Measurements from ENCODE around the gene NFATC4.
"Not testable (repeated sequence)": the region's sequence is repeated elsewhere in the genome, so short reads cannot be mapped to it uniquely, and the experiment has no call there.

The NFATC4 gene

DNA sequence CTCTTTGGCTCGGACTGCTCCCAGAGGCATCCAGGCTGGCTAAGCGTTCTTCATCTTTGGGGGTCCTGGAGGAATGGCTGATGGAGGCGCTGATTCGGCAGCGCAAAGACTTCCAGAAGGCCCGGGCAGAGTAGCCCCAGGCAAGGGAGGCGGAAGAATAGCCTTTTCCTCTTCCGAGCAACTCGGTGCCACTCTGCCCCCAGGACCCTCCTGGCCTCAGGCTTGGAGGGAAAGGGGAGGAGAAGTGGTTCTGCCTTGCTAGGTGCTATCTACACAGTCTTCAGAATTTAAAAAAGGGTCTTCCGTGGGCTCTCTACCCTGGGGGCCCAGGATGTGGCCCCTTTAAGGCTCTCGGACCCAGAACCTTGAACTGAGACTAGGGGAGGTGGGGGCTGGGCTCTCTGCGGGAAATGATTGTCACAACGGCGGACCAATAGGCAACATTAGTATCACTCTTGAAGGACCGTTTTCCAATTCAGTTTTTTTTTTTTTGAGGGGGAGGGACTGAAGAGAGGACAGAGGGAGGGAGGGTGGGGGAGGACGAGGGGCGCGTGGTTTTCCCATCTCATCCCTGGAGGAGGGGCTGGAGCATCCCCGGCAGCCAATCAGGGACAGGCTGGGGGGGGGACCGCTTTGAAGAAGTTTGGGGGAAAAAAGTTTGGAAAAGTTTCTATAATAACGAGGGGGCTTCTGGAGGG, at the start of gene NFATC4:
Gene NFATC4 (plus strand): TSS at position 671 of the 698 bp plus-strand sequence. CDS start 157 bp downstream, outside the sequence.
- DNase-seq (ENCODE audit: low read depth), result no peak

DNA sequence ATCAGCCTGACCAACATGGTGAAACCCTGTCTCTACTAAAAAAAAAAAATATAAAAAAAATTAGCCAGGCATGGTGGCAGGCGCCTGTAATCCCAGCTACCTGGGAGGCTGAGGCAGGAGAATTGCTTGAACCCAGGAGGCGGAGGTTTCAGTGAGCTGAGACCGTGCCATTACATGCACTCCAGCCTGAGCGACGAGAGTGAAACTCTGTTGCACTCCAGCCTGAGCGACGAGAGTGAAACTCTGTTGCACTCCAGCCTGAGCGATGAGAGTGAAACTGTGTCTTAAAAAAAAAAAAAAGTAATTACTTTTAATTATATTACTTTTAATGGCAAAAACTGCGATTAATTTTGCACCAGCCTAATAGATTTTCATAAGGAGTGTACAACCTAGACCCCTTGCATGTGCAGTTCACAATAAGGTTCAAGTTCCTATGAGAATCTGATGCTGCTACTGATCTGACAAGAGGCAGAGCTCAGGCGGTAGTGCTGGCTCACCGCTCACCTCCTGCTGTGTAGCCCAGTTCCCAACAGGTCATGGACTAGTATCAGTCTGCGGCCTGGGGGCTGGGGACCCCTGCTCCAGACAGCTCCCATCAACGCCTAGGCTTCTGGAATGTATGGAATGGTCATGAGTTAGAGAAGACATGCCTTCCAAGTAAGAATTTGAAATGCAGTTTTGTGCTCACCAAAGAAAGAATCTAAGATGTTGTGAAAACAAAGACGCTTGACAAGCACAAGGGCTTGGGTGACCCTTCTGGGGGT, 46.6 kb upstream of the NFATC4 start:
- DNase-seq (ENCODE audit: low read depth), result no peak

DNA sequence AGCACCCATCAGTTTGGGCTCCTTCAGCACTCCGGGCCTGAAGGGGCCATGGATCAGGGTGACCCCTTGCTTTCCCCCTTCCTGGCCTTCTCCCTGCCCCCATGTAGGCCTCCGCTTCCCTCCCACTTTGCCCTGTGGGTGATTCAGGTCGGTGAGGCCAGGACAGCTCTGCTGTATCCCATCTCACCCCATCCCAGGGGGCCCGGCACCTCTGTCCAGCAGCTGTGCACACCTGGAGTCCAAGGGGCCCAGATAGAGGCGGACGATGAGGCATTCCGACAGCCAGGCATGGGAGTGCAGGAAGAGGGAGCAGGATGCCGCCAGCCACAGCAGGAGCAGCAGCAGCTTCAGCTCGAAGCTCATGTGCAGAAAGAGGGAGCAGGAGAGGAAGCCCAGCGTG, 45.3 kb upstream of the NFATC4 start:
- DNase-seq (ENCODE audit: low read depth), result no peak

DNA sequence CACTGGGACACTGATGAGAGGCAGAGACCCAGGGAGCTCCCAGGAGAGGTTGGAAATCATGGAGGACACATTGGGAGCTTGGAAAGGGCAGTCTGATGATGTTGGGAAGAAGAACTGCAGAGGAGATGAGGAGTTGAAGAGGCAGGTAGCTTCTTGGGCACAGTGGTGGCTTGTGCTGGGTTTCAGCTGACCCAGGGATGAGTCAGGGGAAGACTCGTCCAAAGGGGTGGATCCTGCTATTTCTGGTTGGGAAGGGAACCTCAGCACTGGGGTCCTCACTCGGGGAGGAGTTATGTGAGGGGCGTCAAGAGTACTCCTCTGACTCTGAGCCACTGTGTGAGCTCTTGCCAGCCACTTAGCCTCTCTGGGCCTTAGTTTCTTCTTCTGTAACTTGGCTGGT, 44.6 kb upstream of the NFATC4 start:
- DNase-seq (ENCODE audit: low read depth), result no peak

DNA sequence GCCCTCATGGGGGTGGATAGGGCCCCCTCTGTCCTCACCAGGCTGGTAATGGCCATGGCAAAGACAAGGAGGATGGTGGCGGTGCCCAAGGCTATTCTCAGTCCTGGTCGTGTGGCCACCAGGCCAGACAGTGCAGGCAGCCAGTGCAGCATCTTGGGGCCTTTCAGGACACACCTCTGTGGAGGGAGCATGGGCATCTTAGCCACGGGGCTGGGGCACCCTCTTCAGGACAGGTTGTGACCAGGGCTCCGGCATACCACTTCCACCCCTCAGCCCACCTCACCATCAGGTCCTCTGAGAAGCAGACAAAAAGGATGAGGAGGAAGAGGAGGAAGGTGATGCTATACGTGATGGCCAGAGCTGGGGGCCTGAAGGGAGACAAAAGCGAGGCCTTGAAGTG, 44.0 kb upstream of the NFATC4 start:
- no peak for DNase-seq (ENCODE audit: low read depth)

DNA sequence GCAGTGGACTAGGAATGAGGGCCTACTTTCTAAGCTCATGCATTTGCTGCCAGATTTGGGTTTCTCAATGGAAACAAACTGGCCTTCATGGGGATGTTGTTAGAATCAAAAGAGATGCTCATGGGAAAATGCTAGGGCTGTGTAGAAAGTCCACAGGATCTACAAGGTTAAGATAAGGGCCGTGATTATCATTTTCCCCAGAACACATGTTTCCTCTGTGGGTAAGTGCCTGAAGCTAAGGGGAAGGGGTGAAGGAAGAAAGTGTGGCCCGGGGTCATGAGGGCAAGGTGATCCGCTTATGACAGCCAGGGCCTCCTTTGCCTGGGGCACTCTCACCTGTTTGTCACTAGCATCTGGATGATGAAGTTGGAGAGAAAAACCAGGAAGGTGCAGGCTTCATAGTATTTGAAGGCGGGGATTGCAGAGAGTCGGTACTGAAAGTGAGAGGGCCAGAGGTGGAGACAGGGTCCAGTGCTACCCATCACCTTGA, 42.9 kb upstream of the NFATC4 start:
- DNase-seq (ENCODE audit: low read depth), result no peak

DNA sequence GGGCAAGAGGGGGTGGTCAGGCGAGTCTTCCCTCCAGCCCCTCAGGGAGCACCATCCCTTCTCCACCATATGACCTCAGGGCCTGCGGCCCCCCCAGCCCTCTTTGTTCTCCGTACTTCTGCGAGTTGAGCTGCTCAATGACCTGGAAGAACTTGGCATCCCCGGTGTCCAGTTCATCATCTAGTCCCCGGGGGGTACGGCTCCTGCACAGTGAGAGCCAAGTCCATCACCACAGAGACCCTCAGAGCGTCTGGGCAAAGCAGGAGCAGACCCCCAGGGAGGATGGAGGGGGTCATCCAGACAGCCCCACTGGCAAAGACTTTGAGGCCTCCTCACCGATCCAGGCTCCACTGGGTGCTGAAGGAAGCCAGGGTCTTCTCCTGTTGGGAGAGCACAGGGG, 42.0 kb upstream of the NFATC4 start:
- no peak for DNase-seq (ENCODE audit: low read depth)

DNA sequence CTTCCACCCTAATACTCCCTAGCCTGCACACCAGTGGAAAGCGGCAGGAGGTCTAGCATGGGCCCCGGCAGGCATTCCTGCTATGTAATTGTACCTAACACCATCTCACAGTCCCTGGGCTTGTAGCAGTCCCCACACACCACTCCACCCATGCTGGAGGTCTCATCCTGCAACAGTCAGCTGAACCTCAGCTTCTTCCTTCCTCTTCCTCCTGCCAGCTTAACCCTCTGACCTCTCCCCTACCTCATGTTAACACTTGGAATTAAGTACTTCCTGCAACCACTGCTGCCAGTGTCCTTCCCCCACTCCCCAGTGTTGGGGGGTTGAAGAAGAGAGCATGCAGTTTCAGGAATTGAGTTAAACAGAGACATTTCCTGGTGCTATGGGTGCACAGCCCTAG, 40.7 kb upstream of the NFATC4 start:
- no peak for DNase-seq (ENCODE audit: low read depth)

DNA sequence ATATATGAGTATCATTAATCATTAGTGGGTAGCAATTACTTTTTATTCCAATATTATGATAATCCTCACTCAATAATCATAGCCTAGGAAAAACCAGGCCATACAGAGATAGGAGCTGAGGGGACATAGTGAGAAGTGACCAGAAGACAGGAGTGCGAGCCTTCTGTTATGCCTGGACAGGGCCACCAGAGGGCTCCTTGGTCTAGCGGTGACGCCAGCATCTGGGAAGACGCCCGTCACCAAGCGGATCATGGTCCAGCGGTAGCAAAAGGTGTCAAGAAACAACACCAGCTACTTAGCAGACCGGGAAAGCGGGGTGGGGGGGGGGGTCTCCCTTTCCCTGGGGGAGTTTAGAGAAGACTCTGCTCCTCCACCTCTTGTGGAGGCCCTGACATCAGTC, 40.1 kb upstream of the NFATC4 start:
- DNase-seq (ENCODE audit: low read depth), result not testable (repeated sequence)

DNA sequence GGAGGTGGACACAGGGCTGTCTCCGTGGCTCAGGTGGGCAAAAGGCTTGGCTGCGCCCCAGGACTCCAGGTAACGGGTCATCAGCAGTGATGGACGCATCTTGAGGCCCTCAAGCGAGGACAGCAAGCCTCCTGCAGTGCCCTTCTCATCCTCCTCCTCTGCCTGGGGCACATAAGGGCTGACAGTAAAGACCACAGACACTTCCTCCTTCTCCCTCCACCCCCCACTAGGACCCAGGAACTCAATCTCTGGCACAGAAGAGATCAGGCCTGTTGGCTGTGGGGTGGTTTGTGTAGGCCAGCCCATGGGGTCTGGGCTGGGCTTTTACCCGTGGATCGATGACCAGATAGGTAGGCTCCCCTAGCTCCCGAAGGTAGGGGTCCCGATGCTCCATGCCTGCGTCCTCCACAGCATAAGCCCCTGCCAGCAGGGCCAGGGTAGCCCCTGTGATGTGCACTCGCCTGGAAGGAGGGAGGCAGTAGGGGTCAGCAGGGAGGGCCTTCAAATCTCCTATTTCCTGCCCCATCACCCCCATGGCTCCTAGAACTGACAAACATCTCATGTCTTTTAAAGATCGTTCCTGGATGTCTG, 38.8 kb upstream of the NFATC4 start:
- DNase-seq (ENCODE audit: low read depth), result no peak

DNA sequence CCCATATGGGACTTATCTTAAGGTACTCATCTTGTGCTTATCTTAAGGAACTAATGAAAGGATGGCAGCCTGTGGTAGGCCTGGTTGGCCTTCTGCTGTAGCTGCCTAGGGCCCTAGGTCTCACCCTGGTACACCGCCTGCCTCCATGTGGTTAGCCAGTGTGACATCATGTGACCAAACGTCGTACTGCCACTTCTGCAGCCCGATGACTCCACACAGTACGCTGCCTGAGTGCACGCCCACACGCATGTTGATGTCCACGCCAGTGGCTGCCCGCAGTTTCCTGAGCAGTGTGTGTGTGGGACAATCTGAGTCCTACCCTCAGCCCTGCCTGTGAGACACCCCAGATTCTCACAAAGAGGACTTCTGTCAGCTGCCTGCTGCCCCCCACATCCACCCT, 38.2 kb upstream of the NFATC4 start:
- DNase-seq (ENCODE audit: low read depth), result peak; percentile 50

DNA sequence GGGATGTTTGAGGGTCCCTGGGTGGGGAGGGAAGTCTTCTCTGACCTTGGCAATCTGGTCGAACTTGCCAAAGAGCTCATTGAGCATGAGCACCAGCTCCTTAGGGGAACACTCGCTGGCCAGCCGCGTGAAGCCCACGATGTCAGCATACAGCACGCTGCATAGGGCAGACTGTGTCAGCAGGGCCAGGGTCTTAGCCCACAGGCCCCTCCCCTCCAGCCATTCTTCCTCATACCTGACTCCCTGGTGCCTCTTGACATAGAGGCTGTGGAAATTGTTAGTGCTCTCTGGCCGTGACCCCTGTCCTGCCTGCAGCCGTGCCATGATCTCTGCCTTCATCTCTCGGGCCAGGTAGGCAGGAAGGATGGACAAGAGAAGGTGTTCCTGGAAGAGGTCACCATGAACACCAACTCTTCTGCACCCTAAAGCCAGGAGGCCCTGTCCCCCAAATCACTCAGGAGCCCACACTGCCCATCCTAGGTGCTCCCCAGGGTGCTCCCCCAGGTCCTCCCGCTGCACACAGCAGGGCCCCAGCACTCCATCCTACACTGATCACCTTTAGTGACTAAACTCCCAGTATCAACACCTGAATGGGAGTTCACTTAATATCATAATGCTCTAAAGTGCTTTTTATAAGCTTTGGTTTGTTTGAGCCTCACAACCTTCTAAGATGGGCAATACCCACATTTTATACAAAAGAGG, 36.9 kb upstream of the NFATC4 start:
- DNase-seq (ENCODE audit: low read depth), result no peak

DNA sequence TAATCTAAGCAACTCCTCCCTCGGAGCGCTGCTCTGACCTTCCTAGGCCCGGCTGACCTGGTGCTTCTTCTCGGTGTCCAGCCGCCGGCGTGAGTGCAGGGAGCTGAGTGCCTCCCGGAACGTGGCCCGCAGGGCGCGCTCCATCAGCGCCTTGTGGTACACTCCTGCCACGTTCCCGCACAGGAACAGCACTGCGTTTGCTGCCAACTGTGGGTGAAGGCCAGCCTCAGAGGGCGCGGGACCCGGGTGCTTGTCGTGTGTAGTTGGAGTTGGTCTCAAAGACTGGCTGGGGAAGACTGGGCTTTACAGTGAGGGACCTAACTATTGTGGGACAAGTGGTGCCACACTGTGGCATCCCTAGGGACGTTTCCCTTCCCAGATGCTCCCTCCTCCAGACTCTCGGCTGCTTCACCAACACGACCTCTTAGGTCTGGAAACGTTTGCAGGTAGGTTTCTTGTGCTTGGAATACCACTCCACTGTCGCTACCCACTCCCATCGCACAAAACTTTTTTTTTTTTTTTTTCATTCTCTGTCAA, 36.2 kb upstream of the NFATC4 start:
- DNase-seq (ENCODE audit: low read depth), result no peak

DNA sequence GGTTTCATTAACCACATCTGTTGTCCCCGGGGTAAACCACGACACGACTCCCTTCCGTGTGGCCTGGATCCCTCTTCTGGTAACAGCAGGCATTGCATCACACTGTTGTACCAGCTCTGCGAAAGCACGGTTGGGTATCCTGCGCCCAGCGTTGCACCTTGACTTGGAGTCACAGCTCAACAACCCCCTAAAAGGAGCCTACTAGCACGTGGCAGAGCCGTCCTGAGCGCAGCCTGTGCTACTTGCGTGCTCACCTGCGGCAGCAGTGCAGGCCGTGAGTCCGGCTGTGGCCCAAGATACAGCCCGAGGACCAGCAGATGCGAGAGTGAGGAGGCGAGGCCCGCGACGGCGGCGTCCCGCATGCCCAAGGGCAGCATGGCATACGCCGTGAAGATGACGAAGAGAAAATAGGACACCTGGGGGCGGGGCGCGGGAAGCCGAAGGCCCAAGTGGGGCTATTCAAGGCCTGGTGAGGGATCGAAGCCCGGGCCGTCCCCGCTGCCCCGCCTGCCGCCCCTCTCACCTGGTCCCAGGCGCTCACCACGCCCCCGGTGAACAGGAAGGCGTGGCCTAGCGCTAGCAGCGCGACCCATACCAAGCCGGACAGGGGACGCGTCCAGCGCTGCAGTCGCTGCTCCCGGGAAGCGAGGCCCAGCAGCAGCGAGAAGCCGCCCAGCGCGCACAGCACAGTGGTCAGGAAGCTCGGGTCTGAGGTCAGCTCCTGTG, 35.6 kb upstream of the NFATC4 start:
- peak; percentile 71 for DNase-seq (ENCODE audit: low read depth)

DNA sequence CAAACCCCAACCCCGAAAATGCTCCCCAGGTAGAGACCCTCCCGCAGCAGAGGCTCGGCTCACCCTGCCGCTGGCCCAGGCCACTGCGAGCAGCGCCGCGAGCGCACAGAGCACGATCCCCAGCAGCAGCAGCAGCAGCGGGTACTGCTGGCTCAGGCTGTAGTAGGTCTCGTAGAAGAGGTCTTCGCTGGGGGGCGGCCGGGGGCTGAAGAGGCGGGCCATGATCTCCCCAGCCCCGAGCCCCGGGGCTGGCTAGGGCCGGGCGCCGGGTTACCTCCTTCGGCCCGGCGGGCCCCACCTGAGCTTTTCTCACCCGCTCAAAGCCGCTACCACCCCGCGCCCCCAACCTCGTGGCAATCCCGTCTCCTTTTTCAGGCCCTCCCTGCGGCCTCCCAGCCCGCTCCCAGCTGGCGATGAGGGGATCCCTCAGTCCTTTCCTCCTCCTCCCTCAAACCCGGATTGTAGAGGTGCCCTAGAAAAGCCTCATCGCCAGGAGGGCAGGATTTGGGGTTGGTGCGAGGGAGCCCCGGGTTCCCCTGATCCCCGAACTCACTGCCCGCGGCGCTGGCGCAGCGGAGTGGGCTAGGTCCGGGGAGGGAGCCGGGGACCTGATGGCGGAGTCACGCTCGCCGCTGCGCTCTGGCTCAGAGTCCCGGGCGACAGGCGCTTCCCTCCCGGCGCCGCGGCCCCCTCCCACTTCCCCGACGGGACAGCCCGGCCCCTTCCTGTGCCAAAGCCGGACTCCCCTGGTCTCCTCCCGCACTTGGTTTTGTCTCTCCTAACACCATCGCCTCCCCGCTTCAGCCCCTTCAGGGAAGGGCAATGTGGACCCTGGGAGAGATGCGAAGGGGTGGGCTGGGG, 33.3 kb upstream of the NFATC4 start, which contains the start of gene ADCY4:
Gene ADCY4 (minus strand): TSS at position 641 of the 861 bp plus-strand sequence. CDS start 419 bp downstream, at position 222.
- no peak for DNase-seq (ENCODE audit: low read depth)

DNA sequence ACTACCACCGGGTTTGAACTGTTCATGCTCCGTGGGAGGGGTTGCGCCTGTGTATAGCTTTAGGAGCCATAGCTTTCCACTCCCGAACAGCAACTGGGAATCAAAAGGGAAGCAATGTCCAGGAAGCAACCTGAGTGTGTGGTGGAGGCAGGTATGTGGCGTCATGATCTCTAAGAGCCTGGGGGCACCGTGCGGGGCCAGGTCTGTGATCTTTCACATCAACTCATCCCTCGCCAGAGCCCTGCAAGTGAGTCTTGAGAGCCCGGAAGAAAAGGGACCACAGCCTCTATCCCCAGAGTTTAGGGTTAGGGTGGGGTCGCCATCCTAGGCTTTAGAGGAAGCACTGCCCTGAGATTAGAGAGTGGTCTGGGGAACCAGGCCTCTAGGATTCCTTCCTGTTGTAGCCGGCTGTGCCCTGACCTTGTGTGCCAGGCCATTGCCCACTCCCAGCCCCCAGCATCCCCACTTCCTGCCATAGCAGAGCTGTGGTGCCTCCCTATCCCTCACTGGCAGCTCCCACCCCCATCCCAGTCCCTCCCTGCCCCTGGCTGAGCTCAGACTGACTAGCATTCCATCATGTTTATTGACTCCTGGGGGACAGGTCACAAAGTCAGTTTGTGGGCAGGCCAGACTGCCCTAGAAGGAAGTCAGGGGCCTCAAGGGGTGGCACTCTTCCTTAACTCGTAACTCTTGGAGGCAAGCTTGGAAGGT, 32.4 kb upstream of the NFATC4 start:
- no peak for DNase-seq (ENCODE audit: low read depth)

DNA sequence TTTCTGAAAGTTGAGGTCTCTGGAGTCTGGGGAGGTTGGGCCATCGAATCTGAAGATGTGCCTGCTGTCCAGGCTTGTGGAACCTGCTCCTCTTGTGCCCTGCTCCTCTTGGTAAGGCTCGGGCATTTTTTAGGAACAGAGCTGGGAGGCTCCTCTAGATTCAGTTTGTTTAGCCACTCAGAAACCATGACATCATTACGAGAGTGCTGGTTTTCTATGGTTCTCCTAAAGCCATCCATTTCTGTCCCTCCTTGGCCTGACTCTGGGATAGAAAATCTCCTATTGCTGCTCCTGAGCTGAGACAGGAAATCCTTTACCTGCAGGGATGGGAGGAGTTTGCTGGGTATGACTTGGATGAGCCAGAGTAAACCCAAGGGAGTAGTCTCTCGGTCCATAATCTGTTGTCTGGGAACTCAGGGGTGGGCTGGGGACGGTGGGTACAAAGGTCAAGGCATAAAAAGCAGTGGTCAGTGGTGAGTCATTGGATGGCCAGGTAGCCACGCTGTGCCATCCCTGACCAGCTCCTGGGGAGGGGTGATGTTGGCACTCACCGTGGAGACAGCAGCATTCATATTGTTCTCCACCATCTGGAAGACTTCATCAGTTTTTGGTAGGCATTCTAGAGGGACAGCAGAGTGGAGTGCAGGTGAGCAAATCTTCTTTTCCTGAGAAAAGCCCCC, 30.7 kb upstream of the NFATC4 start:
- DNase-seq (ENCODE audit: low read depth), result no peak

DNA sequence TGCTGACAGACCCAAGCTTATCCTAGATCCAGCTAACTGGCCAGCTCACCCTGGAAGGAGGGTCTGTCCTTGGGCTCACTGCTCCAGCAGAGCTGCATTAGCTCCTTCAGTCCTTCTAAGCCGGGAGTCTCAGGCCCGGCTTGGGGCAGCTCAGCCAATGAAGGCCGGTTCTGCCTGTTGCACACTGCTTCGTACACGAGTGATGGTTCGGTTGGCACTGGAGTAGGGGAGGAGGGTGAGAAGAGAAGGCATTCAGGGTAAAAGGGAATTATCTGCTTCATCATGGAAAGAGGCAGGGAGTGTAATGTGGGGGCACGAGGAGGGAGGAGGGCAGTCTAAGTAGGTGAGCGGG, 30.2 kb upstream of the NFATC4 start:
- DNase-seq (ENCODE audit: low read depth), result no peak

DNA sequence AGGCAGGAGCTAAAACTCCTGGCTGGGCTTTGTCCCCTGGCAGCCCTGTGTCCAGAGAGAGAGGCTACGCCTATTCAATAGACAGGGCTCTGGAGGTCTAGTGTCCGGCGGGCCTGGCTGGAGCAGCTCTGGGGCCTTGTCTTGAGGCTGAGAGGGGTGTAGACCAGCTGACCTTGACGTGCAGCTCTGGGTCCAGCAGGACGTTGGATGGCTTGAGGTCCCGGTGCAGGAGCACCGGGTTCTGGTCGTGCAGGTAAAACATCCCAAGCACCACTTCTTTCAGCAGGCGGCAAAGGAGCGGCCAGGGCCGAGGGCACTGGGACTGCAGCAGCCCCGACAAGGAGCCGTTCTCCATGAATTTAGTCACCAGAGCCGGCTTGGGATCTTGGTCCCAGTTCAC, 29.1 kb upstream of the NFATC4 start:
- DNase-seq (ENCODE audit: low read depth), result no peak

All from stimulated activated CD8-positive, alpha-beta memory T cell treated with anti-CD3 and anti-CD28 coated beads, Interleukin-12 subunit alpha, Interleukin-12 subunit beta, amount 100 ng/mL, for 1 hour (primary cell).